Measurements from ENCODE around the gene PTH2. TPM values are rescaled to one million over a fixed set of nuclear protein-coding genes. Genes with fewer than 3 reads are reported as not detected.

Gene PTH2
- total RNA-seq, 2 donors from 2014 or later: not detected

DNA sequence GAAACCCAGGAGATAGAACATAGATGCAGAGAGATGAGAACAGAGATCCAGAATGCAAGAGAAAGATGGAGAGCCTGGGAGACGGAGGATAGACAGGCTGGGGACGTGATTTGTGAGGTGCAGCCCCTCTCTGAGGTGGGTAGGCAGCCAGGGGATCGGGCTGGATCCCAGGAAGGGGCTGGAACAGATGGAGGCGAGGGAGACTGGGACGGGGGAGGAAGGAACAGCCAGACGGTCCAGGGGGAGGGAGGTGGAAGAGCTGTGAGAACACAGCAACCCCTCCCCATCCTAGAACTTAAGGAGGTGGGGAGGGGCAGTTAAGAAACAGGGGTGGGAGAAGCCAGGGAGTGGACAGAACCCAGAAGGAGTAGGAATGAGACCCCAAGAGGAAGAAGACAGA, 15.0 kb upstream of the PTH2 start:
- Histone ChIP-seq H3K27me3 (peaks cover 0 to 52% of the 10 kb centered on the region in 2 donors), H3K4me3 (no peak overlapping the region), H3K27ac (no peak overlapping the region), H3K9me3 (no peaks in the 10 kb centered on the region), H3K4me1 (peaks cover 13% of the 10 kb centered on the region), H3K36me3 (replicated peaks in 1 of 2; ENCODE audit: insufficient read depth in 1 of 2, low read depth in 2 of 2) (no peaks in the 10 kb centered on the region)
- no peak for TF ChIP-seq POLR2A (IDR thresholded peaks at IDR 0.05)
- TF ChIP-seq, protein P1, sequence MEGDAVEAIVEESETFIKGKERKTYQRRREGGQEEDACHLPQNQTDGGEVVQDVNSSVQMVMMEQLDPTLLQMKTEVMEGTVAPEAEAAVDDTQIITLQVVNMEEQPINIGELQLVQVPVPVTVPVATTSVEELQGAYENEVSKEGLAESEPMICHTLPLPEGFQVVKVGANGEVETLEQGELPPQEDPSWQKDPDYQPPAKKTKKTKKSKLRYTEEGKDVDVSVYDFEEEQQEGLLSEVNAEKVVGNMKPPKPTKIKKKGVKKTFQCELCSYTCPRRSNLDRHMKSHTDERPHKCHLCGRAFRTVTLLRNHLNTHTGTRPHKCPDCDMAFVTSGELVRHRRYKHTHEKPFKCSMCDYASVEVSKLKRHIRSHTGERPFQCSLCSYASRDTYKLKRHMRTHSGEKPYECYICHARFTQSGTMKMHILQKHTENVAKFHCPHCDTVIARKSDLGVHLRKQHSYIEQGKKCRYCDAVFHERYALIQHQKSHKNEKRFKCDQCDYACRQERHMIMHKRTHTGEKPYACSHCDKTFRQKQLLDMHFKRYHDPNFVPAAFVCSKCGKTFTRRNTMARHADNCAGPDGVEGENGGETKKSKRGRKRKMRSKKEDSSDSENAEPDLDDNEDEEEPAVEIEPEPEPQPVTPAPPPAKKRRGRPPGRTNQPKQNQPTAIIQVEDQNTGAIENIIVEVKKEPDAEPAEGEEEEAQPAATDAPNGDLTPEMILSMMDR (IDR thresholded peaks at IDR 0.05): no peak
- ATAC-seq (no peak), DNase-seq (no peak)
- intact Hi-C loops (cut with DNase I): loop anchor here (10.0 kb wide), 1 partner anchor 213 kb away; no protein-coding TSS in a partner anchor
- WGBS, 2 donors: 6 to 9% methylated on average over 6 of the region's 6 CpGs

DNA sequence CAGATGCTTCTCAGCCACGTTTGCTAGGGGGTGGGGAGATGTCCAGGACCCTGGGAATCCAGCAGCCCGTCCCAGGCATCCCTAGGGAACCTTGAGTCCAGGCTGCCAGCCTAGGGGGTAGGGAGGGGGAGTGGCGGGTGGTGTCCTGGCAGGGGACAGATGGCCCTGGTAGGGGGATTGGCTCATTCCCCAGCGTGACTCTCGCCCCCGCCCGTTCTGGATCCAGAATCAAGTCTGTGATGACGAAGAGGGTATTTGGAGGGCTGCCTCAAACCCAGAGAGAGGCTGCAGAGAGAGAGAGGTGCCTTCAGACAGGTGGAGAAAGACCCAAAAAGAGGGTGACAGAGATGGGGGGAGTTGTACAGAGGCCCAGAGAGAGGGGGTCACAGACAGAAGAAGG, 14.0 kb upstream of the PTH2 start:
- H3K27me3 ChIP-seq: peaks cover 3 to 62% of the 10 kb centered on the region in 2 donors
- intact Hi-C loops (cut with DNase I): loop anchor here (10.0 kb wide), 1 partner anchor 212 kb away; no protein-coding TSS in a partner anchor
- ATAC-seq: no peak
- no peaks in the 10 kb centered on the region for H3K9me3 ChIP-seq
- TF ChIP-seq POLR2A (IDR thresholded peaks at IDR 0.05): no peak
- 13 to 15% methylated on average over 8 of the region's 8 CpGs for whole genome bisulfite sequencing, 2 donors
- H3K36me3 ChIP-seq (replicated peaks in 1 of 2; ENCODE audit: insufficient read depth in 1 of 2, low read depth in 2 of 2): no peaks in the 10 kb centered on the region
- no peak overlapping the region for H3K27ac ChIP-seq
- DNase-seq: no peak
- H3K4me1 ChIP-seq: peaks cover 9% of the 10 kb centered on the region
- H3K4me3 ChIP-seq: no peak overlapping the region

DNA sequence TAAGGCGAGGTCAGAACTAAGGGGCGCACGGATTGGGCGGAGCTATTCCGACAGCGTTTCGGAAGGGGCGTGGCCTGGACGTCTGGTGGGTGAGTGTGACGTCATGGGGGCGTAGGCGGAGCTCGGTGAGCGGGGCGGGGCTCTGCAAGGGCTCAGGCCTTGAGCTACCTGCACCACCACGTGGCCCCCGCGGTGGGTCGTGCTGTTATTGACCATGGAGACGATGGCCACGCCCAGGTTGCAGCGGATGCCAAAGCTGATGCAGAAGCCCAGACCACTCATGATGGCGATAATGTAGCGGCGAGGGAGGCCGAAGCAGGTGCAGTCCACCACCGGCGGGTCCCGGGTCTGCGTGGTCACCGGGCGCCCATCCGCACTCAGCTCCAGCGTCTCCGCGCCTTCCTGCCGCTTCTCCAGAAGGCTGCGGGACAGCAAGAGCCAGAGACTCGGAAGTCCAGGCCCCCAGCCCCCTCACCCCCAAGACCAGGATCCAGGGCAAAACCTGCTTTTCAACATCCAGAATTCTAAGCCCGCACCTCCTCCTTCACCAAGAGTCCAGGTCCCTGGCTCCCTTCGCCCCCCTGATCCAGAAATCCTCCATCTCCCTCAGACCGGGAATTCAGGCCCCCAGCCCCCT, 13.3 kb upstream of the PTH2 start:
- ATAC-seq: no peak
- DNase-seq: peak in 1 of 4 donors; percentile 41
- Histone ChIP-seq H3K9me3 (no peaks in the 10 kb centered on the region), H3K4me3 (no peak overlapping the region), H3K4me1 (peaks cover 6% of the 10 kb centered on the region), H3K36me3 (replicated peaks in 1 of 2; ENCODE audit: insufficient read depth in 1 of 2, low read depth in 2 of 2) (no peaks in the 10 kb centered on the region), H3K27me3 (peaks cover 5 to 59% of the 10 kb centered on the region in 2 donors), H3K27ac (no peak overlapping the region)
- 7 to 11% methylated on average over 29 to 42 of the region's 42 CpGs for WGBS, 2 donors
- intact Hi-C loops (cut with DNase I): loop anchor here (10.0 kb wide), 1 partner anchor 212 kb away; no protein-coding TSS in a partner anchor
- no peak for TF ChIP-seq POLR2A (IDR thresholded peaks at IDR 0.05)
- TF ChIP-seq, protein P1 (IDR thresholded peaks at IDR 0.05): no peak

DNA sequence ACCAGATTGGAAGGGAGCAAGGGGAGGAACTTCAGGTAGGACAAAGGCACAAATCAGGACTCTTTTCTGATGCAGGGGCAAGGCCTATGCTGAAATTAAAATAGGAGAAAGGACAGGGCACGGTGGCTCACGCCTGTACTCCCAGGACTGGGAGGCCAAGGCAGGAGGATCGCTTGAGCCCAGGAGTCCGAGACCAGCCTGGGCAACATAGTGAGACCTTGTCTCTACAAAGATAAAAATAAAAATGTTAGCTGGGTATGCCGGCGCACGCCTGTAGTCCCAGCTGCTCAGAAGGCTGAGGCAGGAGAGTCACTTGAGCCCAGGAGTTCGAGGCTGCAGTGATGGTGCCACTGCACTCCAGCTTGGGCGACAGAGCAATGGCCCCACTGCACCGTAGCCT, 12.4 kb upstream of the PTH2 start:
- no peak for TF ChIP-seq POLR2A (IDR thresholded peaks at IDR 0.05)
- TF ChIP-seq, protein P1 (IDR thresholded peaks at IDR 0.05): no peak
- 72 to 75% methylated on average over 10 of the region's 10 CpGs for WGBS, 2 donors

DNA sequence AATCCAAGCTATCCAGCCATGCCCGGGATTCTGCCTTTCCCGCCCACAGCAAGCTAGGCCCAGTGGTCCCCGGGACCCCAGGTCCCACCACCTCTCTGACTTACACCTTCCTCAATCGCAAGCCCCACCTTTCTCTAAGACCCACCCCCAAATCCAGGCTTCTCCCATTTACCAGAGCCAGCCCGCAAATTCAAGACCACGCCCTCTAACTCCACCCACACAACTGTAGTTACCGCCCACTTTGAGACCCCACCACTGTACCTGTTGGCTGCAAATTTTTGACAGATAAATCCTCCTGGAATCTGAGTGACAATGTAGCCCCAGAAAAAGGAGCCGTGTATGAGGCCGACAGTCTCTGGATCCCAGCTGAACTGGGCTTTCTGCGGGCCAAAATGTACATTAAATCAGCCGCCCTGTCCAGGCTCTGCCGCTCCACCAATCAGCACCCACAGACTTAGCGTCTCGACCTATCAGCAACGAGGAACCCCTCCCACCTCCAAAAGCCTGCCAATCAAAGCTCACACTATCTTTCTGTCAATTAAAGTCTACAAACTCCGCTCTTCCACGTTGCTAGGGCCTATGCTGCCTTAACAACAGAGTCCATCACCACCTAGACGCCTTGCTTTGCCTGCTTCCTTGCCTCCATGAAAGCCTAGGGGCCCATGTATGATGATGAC, 11.8 kb upstream of the PTH2 start:
- Histone ChIP-seq H3K4me3 (no peak overlapping the region), H3K36me3 (replicated peaks in 1 of 2; ENCODE audit: insufficient read depth in 1 of 2, low read depth in 2 of 2) (no peaks in the 10 kb centered on the region), H3K4me1 (peaks cover 6% of the 10 kb centered on the region), H3K27me3 (peaks cover 5 to 57% of the 10 kb centered on the region in 2 donors), H3K27ac (no peak overlapping the region), H3K9me3 (no peaks in the 10 kb centered on the region)
- intact Hi-C loops (cut with DNase I): loop anchor here (10.0 kb wide), 1 partner anchor 210 kb away; no protein-coding TSS in a partner anchor
- DNase-seq (no peak), ATAC-seq (no peak)
- TF ChIP-seq, protein P1 (IDR thresholded peaks at IDR 0.05): no peak
- TF ChIP-seq POLR2A (IDR thresholded peaks at IDR 0.05): no peak
- 79 to 80% methylated on average over 18 of the region's 18 CpGs for WGBS, 2 donors

More for the DNA sequence above, 12.4 kb upstream of the PTH2 start:
- ATAC-seq: no peak
- DNase-seq: no peak
- no peaks in the 10 kb centered on the region for H3K9me3 ChIP-seq
- no peak overlapping the region for H3K27ac ChIP-seq
- no peak overlapping the region for H3K4me3 ChIP-seq
- peaks cover 6% of the 10 kb centered on the region for H3K4me1 ChIP-seq
- peaks cover 5 to 62% of the 10 kb centered on the region in 2 donors for H3K27me3 ChIP-seq
- no peaks in the 10 kb centered on the region for H3K36me3 ChIP-seq (replicated peaks in 1 of 2; ENCODE audit: insufficient read depth in 1 of 2, low read depth in 2 of 2)
- intact Hi-C loops (cut with DNase I): loop anchor here (10.0 kb wide), 1 partner anchor 211 kb away; no protein-coding TSS in a partner anchor

Measured in body of pancreas (tissue), 4 donors.